ENCODE data around the gene MPP1. TPM values are rescaled to one million over a fixed set of nuclear protein-coding genes. Genes with fewer than 3 reads are reported as not detected.

Gene MPP1
- total and polyA plus RNA-seq, 9 of the 15 experiments (the other 6 are each of a cell fraction or from before 2014, with no cell fraction given), result 227 to 395 (median 283) TPM

DNA sequence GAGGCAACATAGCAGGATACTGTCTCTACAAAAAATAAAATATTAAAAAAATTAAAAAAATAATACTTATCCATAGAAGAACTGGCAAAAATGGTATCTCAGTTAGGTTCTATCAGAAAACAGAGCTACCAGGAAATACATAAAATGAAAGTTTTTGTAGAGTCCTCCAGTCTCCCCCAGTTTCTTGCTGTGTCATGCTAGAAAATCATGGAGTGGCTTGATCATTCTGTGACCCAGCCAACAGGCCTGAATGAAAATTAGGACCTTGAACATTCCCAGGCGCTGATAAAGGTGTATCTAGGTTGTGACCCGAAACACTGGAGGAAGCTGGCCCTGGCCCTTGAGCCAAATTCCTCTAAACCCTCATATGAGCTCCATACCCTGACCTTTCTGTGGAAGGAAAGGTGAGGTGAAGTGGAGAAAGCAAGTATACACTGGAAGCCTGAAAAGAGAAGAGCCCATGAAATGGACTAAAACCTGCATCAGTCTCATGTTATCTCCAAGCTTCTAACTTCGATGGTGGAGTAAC, 28.5 kb upstream of the MPP1 start (continued):
- no peak for TF ChIP-seq USF2 (CRISPR knock-in tag; IDR thresholded peaks at IDR 0.05)
- no peak for TF ChIP-seq KLF10 (CRISPR knock-in tag; IDR thresholded peaks at IDR 0.05)
- 0 out of 2 replicates have a peak, but pooled peaks have one; percentile 61 for TF ChIP-seq CREB3 (tag; conservative IDR thresholded peaks at IDR 0.05; ENCODE audit: low read depth)
- TF ChIP-seq, protein P1, sequence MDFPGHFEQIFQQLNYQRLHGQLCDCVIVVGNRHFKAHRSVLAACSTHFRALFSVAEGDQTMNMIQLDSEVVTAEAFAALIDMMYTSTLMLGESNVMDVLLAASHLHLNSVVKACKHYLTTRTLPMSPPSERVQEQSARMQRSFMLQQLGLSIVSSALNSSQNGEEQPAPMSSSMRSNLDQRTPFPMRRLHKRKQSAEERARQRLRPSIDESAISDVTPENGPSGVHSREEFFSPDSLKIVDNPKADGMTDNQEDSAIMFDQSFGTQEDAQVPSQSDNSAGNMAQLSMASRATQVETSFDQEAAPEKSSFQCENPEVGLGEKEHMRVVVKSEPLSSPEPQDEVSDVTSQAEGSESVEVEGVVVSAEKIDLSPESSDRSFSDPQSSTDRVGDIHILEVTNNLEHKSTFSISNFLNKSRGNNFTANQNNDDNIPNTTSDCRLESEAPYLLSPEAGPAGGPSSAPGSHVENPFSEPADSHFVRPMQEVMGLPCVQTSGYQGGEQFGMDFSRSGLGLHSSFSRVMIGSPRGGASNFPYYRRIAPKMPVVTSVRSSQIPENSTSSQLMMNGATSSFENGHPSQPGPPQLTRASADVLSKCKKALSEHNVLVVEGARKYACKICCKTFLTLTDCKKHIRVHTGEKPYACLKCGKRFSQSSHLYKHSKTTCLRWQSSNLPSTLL (IDR thresholded peaks at IDR 0.05), result no peak
- TF ChIP-seq MAFG (tag; conservative IDR thresholded peaks at IDR 0.05), result peak; percentile 88
- TF ChIP-seq FOXK1 (CRISPR knock-in tag; IDR thresholded peaks at IDR 0.05; ENCODE audit: borderline replicate concordance), result no peak
- TF ChIP-seq, protein P2, sequence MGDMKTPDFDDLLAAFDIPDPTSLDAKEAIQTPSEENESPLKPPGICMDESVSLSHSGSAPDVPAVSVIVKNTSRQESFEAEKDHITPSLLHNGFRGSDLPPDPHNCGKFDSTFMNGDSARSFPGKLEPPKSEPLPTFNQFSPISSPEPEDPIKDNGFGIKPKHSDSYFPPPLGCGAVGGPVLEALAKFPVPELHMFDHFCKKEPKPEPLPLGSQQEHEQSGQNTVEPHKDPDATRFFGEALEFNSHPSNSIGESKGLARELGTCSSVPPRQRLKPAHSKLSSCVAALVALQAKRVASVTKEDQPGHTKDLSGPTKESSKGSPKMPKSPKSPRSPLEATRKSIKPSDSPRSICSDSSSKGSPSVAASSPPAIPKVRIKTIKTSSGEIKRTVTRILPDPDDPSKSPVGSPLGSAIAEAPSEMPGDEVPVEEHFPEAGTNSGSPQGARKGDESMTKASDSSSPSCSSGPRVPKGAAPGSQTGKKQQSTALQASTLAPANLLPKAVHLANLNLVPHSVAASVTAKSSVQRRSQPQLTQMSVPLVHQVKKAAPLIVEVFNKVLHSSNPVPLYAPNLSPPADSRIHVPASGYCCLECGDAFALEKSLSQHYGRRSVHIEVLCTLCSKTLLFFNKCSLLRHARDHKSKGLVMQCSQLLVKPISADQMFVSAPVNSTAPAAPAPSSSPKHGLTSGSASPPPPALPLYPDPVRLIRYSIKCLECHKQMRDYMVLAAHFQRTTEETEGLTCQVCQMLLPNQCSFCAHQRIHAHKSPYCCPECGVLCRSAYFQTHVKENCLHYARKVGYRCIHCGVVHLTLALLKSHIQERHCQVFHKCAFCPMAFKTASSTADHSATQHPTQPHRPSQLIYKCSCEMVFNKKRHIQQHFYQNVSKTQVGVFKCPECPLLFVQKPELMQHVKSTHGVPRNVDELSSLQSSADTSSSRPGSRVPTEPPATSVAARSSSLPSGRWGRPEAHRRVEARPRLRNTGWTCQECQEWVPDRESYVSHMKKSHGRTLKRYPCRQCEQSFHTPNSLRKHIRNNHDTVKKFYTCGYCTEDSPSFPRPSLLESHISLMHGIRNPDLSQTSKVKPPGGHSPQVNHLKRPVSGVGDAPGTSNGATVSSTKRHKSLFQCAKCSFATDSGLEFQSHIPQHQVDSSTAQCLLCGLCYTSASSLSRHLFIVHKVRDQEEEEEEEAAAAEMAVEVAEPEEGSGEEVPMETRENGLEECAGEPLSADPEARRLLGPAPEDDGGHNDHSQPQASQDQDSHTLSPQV (IDR thresholded peaks at IDR 0.05), result 0 out of 2 replicates have a peak, but pooled peaks have one; percentile 51
- TF ChIP-seq MTA1 (IDR thresholded peaks at IDR 0.05; ENCODE audit: borderline replicate concordance), result no peak
- peak; percentile 87 for TF ChIP-seq NFE2 (IDR thresholded peaks at IDR 0.05; ENCODE audit: low read depth)
- TF ChIP-seq JUND (IDR thresholded peaks at IDR 0.05; ENCODE audit: borderline replicate concordance, low read depth, low read length), result no peak
- 0 out of 3 replicates have a peak, but pooled peaks have one; percentile 15 for TF ChIP-seq JUND (tag; IDR thresholded peaks at IDR 0.05; ENCODE audit: borderline replicate concordance, low read depth, low read length)
- TF ChIP-seq, protein P3, sequence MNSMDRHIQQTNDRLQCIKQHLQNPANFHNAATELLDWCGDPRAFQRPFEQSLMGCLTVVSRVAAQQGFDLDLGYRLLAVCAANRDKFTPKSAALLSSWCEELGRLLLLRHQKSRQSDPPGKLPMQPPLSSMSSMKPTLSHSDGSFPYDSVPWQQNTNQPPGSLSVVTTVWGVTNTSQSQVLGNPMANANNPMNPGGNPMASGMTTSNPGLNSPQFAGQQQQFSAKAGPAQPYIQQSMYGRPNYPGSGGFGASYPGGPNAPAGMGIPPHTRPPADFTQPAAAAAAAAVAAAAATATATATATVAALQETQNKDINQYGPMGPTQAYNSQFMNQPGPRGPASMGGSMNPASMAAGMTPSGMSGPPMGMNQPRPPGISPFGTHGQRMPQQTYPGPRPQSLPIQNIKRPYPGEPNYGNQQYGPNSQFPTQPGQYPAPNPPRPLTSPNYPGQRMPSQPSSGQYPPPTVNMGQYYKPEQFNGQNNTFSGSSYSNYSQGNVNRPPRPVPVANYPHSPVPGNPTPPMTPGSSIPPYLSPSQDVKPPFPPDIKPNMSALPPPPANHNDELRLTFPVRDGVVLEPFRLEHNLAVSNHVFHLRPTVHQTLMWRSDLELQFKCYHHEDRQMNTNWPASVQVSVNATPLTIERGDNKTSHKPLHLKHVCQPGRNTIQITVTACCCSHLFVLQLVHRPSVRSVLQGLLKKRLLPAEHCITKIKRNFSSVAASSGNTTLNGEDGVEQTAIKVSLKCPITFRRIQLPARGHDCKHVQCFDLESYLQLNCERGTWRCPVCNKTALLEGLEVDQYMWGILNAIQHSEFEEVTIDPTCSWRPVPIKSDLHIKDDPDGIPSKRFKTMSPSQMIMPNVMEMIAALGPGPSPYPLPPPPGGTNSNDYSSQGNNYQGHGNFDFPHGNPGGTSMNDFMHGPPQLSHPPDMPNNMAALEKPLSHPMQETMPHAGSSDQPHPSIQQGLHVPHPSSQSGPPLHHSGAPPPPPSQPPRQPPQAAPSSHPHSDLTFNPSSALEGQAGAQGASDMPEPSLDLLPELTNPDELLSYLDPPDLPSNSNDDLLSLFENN (IDR thresholded peaks at IDR 0.05; ENCODE audit: low read depth in 2 of 2, low read length in 2 of 2), result no peak
- no peak for TF ChIP-seq CTCF (IDR thresholded peaks at IDR 0.05 in 2 of 3, conservative IDR thresholded peaks at IDR 0.05 in 1 of 3; ENCODE audit: insufficient read depth in 2 of 3, low read depth in 1 of 3, low read length in 3 of 3)
